ENCODE results near the gene SALL1.

DNA sequence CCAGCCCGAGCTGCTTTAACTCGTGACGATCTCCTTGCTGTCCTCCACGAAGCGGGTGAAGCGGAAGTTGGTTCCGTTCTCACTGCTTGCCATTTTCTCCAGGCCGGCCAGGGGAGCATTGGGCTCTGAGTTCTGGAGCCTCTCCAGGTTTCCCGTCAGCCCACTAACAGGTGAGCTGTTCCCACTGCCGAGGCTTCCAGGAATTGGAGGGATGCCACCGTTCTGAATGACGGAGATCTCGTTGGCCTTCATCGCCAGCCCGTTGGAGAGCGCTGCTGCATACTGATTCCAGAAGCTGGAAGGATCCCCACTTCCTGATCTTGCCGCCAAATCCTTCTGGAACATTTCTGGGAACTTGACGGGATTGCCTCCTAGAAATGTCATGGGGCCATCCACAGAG is 14.0 kb downstream of the SALL1 start:
- TF ChIP-seq, protein P1, sequence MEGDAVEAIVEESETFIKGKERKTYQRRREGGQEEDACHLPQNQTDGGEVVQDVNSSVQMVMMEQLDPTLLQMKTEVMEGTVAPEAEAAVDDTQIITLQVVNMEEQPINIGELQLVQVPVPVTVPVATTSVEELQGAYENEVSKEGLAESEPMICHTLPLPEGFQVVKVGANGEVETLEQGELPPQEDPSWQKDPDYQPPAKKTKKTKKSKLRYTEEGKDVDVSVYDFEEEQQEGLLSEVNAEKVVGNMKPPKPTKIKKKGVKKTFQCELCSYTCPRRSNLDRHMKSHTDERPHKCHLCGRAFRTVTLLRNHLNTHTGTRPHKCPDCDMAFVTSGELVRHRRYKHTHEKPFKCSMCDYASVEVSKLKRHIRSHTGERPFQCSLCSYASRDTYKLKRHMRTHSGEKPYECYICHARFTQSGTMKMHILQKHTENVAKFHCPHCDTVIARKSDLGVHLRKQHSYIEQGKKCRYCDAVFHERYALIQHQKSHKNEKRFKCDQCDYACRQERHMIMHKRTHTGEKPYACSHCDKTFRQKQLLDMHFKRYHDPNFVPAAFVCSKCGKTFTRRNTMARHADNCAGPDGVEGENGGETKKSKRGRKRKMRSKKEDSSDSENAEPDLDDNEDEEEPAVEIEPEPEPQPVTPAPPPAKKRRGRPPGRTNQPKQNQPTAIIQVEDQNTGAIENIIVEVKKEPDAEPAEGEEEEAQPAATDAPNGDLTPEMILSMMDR (IDR thresholded peaks at IDR 0.05 in 8 of 11, conservative IDR thresholded peaks at IDR 0.05 in 3 of 11), result no peak
- TF ChIP-seq POLR2AphosphoS5 (IDR thresholded peaks at IDR 0.05), result no peak
- TF ChIP-seq POLR2A (IDR thresholded peaks at IDR 0.05), result no peak
